CD4-positive, alpha-beta T cell treated with Interleukin-12 subunit alpha and Interleukin-12 subunit beta, for 1 hour (primary cell): ENCODE results near the gene COL24A1.
"Not testable (repeated sequence)": the region's sequence is repeated elsewhere in the genome, so short reads cannot be mapped to it uniquely, and the experiment has no call there.

Source experiments
- DNase-seq: peaks from one replicate; pipeline ENCODE4 v3.0.0-alpha.2; 2020

The COL24A1 gene

DNA sequence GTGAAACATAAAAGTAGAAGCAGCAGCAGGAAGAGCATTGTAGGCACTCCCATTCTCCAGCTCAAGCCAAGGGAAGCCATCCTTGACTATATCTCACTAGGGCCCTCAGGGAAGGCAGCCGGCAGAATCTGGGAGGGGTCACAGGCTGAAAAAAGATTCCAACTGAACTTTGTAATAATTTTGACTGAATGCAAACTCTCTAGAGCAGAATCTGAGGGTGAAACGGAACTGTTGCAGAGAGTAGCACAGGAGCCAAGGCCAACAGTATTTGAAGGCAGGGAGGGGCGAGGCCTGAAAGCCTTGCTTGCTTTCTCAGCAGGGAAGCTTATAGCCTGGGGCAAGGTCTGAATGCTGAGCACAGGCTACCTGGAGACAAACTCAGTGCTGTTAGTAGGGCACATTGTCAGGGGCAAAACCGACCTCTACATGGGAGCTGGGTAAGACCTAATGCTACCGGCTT is 180.6 kb downstream of the COL24A1 start:
- DNase-seq, result no peak

GRCh38 chr1:85962457-85962856 is 194.1 kb downstream of the COL24A1 start:
- DNase-seq, result no peak

GRCh38 chr1:85957760-85958159 is 198.8 kb downstream of the COL24A1 start:
- DNase-seq, result no peak

DNA sequence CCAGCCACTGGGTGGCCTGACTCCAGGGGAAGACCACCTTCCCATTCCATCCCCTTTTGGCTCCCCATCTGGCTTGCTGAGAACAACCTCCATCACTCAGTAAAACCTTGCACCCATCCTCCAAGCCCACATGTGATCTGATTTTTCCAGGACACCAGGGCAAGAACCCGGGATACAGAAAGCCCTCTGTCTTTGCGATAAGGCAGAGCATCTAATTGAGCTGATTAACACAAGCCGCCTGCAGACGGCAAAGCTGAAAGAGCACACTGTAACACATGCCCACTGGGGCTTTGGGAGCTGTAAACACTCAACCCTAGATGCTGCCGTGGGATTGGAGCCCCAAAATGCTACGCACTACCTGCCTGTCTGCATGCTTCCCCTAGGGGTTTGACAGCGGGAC is 201.4 kb downstream of the COL24A1 start:
- not testable (repeated sequence) for DNase-seq

DNA sequence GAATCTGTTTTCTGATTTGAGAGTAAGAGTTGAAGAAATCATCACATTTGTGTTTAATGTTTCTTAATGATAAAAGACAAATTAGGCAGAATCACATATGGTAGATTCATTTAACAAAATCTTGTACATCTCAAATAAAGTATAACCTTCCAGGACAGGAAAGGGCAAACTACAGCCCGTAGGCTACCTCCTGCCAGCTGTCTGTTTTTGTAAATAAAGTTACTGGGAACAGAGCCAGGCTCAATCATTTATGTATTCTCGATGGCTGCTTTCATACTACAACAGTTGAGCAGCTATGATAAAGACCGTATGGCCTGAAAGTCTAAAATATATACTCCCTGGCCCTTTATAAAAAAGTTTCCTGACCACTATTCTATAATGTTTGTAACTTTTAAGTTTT is 204.1 kb downstream of the COL24A1 start:
- no peak for DNase-seq

- DNase-seq, result no peak
Measured at GRCh38 chr1:85947186-85947585, 209.4 kb downstream of the COL24A1 start.

DNA sequence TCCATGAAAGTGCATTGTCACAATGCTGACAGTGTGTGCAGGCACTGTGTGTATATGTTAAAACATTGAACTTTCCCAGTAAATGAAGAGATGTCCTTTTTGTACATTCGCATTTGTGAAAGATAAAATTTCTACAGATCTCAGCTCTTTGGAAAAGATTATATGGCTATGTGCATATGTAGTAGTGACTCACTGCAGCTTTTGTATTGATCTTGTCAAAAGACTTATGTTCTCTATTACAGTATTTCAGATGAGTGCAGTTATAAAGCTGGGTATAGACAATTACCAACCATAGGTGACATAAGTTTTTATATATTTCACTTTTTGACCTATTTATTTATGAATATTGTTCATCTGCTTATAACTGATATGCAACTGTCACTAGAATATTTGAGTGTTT is 212.6 kb downstream of the COL24A1 start:
- DNase-seq, result no peak

GRCh38 chr1:85943526-85943925 is 213.0 kb downstream of the COL24A1 start:
- DNase-seq, result no peak

- no peak for DNase-seq
Measured at GRCh38 chr1:85940656-85941306, 215.8 kb downstream of the COL24A1 start.

- no peak for DNase-seq
Measured at GRCh38 chr1:85938829-85939228, 217.7 kb downstream of the COL24A1 start.

- DNase-seq, result no peak
Measured at GRCh38 chr1:85936470-85936869, 220.1 kb downstream of the COL24A1 start.

DNA sequence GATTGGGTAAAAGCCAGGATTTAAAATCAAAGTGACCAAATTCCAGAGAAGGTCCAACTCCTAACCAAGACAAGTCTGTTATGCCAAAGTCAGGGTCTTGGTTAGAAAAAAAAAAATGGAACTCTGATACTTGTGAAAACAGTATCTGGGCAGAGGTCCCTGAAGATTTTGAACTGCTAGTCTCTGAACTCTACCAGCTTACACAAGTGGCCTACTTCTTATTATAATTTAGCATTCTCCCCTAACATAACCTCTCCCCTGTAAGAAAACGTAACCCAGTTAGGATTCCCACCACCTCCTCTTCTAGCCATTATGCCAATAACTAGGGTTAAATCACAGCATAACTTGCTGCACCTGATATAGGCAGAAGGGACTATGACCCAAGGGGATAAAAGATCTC is 220.5 kb downstream of the COL24A1 start:
- no peak for DNase-seq

DNA sequence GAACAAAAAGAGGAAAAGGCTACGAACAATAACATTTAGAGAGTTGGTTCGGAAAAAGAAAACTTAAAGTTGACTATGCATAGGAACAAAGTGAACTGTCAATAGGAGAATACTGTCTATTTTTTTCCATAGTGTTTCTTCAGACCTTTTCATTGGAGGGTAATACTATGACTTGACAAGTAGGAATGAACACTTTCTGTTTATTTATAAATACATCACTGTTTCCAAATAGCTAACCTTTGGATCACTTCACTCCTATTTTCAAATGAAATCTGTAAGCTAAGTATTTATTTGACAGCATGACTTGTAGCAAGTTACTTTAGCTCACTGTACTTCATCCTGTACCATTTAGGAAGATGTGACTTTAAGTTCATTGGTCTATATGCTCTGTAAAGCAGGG is 221.3 kb downstream of the COL24A1 start:
- DNase-seq, result no peak

DNA sequence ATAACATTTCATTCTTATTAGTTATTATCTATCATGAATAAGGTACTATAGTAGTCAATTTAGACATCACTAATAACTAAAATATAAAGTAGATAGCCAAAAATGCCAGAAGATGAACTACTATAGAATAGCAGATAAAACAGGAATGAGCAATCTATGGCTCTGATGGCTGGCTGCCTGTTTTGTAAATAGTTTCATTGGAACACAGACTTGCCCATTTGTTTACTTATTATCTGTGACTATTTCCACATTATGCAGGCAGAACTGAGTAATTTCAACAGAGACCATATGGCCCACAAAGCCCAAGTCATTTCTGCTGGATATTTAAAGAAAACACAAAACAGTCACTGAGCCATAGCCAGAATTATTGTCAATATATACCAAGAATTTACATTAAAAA is 222.1 kb downstream of the COL24A1 start:
- DNase-seq, result no peak

DNA sequence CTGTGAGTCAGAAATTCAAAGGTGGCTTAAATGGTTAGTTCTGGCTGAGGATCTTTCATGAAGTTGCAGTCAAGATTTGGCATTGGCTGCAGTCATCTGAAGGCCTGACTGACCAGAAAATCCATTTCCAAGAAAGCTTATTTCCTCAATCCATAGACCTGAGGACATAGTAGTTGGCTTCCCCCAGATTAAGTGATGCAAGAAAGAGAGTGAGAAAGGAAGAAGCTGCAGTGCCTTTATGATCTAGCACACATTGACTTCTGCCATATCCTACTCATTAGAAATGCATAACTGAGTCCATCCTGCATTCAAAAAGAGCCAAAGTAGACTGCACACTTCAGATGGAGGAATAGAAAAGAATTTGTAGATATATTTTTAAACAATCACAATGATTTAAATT is 222.6 kb downstream of the COL24A1 start:
- no peak for DNase-seq

DNA sequence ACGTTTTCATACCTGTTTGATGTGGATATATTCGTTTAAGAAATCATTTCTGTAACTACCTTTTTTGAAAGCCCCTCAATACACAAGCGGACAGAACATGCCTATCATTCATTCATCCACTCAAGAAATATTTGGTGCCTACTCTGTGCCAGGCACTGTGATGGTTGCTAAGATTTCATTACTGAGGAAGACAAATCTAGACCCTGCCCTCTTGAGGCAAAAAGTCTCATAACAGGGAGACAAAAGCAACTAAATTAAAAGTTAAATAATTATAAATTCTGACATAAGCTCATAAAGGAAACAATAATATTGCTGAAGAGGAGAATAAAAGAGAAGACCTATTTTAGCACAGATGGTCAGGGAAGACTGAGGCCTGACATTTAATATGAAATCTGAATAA is 244.8 kb downstream of the COL24A1 start:
- DNase-seq, result no peak

DNA sequence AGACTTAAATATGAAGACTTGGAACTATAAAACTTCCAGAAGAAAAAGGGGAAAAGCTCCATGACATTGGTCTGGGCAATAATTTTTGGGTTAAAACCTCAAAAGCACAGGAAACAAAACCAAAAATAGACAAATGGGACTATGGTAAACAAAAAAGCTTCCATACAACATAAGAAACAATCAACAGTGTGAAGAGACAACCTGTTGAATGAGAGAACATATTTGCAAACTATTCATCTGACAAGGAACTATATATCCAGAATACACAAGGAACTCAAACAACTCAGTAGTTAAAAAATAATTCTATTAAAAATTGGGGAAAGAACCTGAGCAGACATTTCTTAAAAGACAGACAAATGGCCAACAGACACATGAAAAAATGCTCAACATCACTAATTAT is 255.7 kb downstream of the COL24A1 start:
- no peak for DNase-seq

DNA sequence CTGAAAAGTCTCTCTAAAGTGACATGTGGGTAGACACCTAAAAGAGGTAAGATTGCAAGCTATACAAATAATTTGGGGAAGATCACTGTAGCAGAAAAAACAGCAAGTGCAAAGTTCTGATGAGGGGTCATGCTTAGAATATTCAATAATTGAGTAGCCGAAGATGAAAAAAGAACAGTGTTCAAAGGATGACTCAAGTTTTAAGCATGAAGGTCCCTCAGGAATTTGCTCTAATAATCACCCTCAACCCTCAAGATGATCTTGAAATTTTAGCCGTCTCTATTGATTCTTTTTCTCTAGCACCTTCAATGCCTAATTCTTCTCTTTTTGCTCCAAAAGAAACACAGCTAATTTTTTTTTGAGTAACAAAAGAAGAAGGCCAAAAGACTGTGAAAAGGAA is 257.7 kb downstream of the COL24A1 start:
- DNase-seq, result no peak

DNA sequence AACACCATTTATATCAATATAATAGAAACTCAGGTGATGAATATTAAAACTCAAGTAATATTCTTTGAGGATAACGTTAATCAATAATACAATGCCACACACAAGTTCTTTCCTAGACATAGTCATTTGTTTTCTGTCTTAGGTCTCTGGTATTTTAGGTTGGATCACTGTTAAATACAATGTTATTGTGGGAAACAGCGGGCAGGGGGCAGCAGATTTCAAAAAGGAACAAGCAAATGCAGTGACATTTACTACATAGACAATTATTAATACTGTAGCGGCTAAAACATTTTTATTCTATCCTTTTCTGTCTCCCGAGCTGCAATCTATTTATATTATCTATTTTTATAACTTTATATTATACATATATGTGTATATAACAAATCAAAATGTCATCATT is 261.9 kb downstream of the COL24A1 start:
- no peak for DNase-seq

GRCh38 chr1:85892366-85892765 is 264.2 kb downstream of the COL24A1 start:
- no peak for DNase-seq

- no peak for DNase-seq
Measured at GRCh38 chr1:85889870-85890269, 266.7 kb downstream of the COL24A1 start.

GRCh38 chr1:85888921-85889320 is 267.7 kb downstream of the COL24A1 start:
- DNase-seq, result no peak

GRCh38 chr1:85884372-85885035 is 272.1 kb downstream of the COL24A1 start:
- no peak for DNase-seq

GRCh38 chr1:85867189-85867588 is 289.4 kb downstream of the COL24A1 start:
- no peak for DNase-seq

DNA sequence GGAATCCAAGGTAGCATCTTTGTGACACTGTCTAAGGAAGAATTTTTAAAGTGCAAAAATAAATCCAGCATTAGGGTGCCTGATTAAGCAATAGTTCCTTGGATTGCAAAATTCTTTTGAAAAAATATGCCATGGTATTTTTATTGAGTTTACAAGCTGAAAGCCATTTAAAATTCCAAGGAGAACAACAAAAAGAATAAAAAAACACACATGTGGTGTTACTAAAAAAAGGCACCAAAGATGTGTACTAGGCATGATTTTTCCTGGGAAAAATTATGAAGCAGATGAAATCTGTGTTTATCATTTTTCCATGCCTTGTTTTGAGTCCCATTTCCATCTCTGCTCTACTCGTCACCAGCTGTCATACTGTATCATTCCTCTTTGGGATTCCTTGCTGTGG is 291.4 kb downstream of the COL24A1 start:
- DNase-seq, result no peak
